SK-N-SH (cell line): Measurements from ENCODE around the gene TNXB.

Experiments
- CTCF ChIP-seq: fragments of 200-600 bp; sonication (generic); IDR thresholded peaks from 2 replicates; pipeline ENCODE4 v1.6.1; 2017; ENCODE audit warnings: antibody characterized with exemption, mild to moderate bottlenecking, moderate library complexity
- MEF2A ChIP-seq: IDR thresholded peaks from 2 replicates; pipeline ENCODE4 v1.4.0; 2012; ENCODE audit warnings: low read depth, borderline replicate concordance
- SIN3A ChIP-seq: IDR thresholded peaks from 2 replicates; pipeline ENCODE4 v1.6.1; 2012; ENCODE audit warnings: low read depth, mild to moderate bottlenecking, low read length, moderate library complexity, borderline replicate concordance

GRCh38 chr6:32112431-32112980, 3.4 kb upstream of the TNXB start:
- no peak for TF ChIP-seq CTCF
- no peak for TF ChIP-seq SIN3A
- TF ChIP-seq MEF2A: no peak
